NCI-H146 treated with DMSO at 0.1 percent for 48 hours (cell line): ENCODE measurements around the gene CDK6.
A peak's percentile ranks its signal among the peaks of the same experiment; 100 is the strongest.

Experiments used
- DNase-seq: peaks from one replicate; lab custom pipeline; 2025; ENCODE audit not compliant: unreplicated experiment; lab: John Stamatoyannopoulos, UW

CDK6 gene

GRCh38 chr7:92685136-92686042 is 151.0 kb downstream of the CDK6 start:
- no peak for DNase-seq

- no peak for DNase-seq
These were observed 152.1 kb downstream of the CDK6 start for GRCh38 chr7:92684274-92684673.

GRCh38 chr7:92682903-92683539 is 153.4 kb downstream of the CDK6 start:
- DNase-seq, result peak; percentile 6

- DNase-seq, result no peak
These were observed 154.0 kb downstream of the CDK6 start for GRCh38 chr7:92682330-92682729.

GRCh38 chr7:92681633-92682032 is 154.7 kb downstream of the CDK6 start:
- no peak for DNase-seq

- DNase-seq, result no peak
These were observed 155.9 kb downstream of the CDK6 start for GRCh38 chr7:92680442-92680841.

GRCh38 chr7:92678291-92678920 is 158.0 kb downstream of the CDK6 start:
- DNase-seq, result peak; percentile 74

GRCh38 chr7:92674379-92674778 is 162.0 kb downstream of the CDK6 start:
- DNase-seq, result peak; percentile 64

GRCh38 chr7:92671505-92672169 is 164.7 kb downstream of the CDK6 start:
- no peak for DNase-seq

- DNase-seq, result no peak
These were observed 166.0 kb downstream of the CDK6 start for GRCh38 chr7:92670204-92670851.

- no peak for DNase-seq
These were observed 166.7 kb downstream of the CDK6 start for GRCh38 chr7:92669616-92670165.

- no peak for DNase-seq
These were observed 167.8 kb downstream of the CDK6 start for GRCh38 chr7:92668564-92668963.

- DNase-seq, result no peak
These were observed 168.4 kb downstream of the CDK6 start for GRCh38 chr7:92667816-92668535.

- DNase-seq, result no peak
These were observed 170.4 kb downstream of the CDK6 start for GRCh38 chr7:92665926-92666325.

- no peak for DNase-seq
These were observed 174.7 kb downstream of the CDK6 start for GRCh38 chr7:92661651-92662050.

GRCh38 chr7:92658671-92659070 is 177.7 kb downstream of the CDK6 start:
- DNase-seq, result no peak

- no peak for DNase-seq
These were observed 179.0 kb downstream of the CDK6 start for GRCh38 chr7:92657391-92657790.

GRCh38 chr7:92656121-92656520 is 180.3 kb downstream of the CDK6 start:
- no peak for DNase-seq

GRCh38 chr7:92655346-92655884 is 181.0 kb downstream of the CDK6 start:
- DNase-seq, result no peak

- DNase-seq, result no peak
These were observed 183.2 kb downstream of the CDK6 start for GRCh38 chr7:92653136-92653535.
